ENCODE results near the gene TENT5A. TPM values are rescaled to one million over a fixed set of nuclear protein-coding genes. Genes with fewer than 3 reads are reported as not detected.

TENT5A gene
- total and polyA plus RNA-seq, 2 donors (not counting 3 experiments of a cell fraction or from before 2014, with no cell fraction given): 0.26 to 1.2 TPM

DNA sequence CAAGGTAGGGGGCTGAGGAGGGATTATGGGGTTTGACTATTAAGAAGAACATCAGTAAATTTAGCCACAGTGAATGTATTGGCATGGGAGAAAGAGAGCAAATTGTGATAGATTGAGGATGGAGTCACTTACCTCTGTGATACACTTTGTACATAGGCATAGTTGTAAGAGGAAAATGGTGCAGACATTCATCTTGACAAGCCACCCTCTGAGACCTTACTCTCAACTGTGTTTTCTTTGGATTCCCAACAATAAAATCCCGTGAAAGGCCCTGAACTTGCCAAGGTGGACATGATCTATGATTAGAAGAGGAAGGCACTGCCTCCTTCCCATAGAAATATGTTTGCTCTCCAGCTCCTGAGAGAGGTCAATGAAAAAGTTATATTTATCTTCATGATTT lies 18.6 kb upstream of the TENT5A start:
- CTCF ChIA-PET: no interaction called here
- no peaks in the 10 kb centered on the region for H3K9me1 ChIP-seq (replicated peaks; ENCODE audit: control insufficient read depth, extremely low read depth, insufficient read depth, low read length)

More for the DNA sequence above, 18.6 kb upstream of the TENT5A start:
- peaks cover 12% of the 10 kb centered on the region for H3K4me1 ChIP-seq (ENCODE audit: control insufficient read depth, extremely low read depth, insufficient read depth, low read length)
- dilution Hi-C loops (cut with MboI; ENCODE audit: extremely low pct_ligation_motif_present, low sequenced_read_pairs): no loop called here
- H3K27me3 ChIP-seq (ENCODE audit: control insufficient read depth in 2 of 2, insufficient read depth in 2 of 2, low read length in 2 of 2): peaks cover 13 to 27% of the 10 kb centered on the region in 2 experiments
- H3K4me2 ChIP-seq (ENCODE audit: insufficient read depth, low read length): no peak overlapping the region
- POLR2A ChIA-PET: no interaction called here
- H3K27ac ChIP-seq (ENCODE audit: insufficient read depth, low read depth, low read length): no peak overlapping the region
- no peaks in the 10 kb centered on the region for H3K36me3 ChIP-seq (ENCODE audit: control insufficient read depth in 2 of 2, extremely low read depth in 1 of 2, insufficient read depth in 2 of 2, low read length in 2 of 2)
- DNase-seq (ENCODE audit: low read depth, low spot score) (no peak), FAIRE-seq (no peak)
- intact Hi-C loops (cut with micrococcal nuclease): no loop called here
- no peak overlapping the region for H3K4me3 ChIP-seq (replicated peaks in 1 of 3; ENCODE audit: insufficient read depth in 1 of 3, low read depth in 1 of 3, low read length in 3 of 3)
- H2AFZ ChIP-seq (ENCODE audit: low read depth, low read length): no peak overlapping the region
- no TSS peak for BruUV-seq (replicated peaks)
- H3K9me3 ChIP-seq (replicated peaks; ENCODE audit: control insufficient read depth, insufficient read depth, low read length): no peaks in the 10 kb centered on the region
- H4K20me1 ChIP-seq (replicated peaks; ENCODE audit: control insufficient read depth, extremely low read depth, insufficient read depth, low read length): no peaks in the 10 kb centered on the region
- no peaks in the 10 kb centered on the region for H3K79me2 ChIP-seq (ENCODE audit: control insufficient read depth, insufficient read depth, low read length)
- TF ChIP-seq, protein P1, sequence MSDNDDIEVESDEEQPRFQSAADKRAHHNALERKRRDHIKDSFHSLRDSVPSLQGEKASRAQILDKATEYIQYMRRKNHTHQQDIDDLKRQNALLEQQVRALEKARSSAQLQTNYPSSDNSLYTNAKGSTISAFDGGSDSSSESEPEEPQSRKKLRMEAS (IDR thresholded peaks at IDR 0.05; ENCODE audit: insufficient read depth, insufficient read length): no peak
- no peak for TF ChIP-seq GATA2 (IDR thresholded peaks at IDR 0.05; ENCODE audit: insufficient read depth, insufficient read length, low read depth, low read length)
- TF ChIP-seq JUN (IDR thresholded peaks at IDR 0.05; ENCODE audit: borderline replicate concordance, insufficient read depth, insufficient read length, low read depth): no peak
- TF ChIP-seq POLR2A (IDR thresholded peaks at IDR 0.05; ENCODE audit: low read depth, low read length): no peak
- TF ChIP-seq POLR2AphosphoS5 (IDR thresholded peaks at IDR 0.05; ENCODE audit: insufficient read depth, low read depth, low read length): no peak
- TF ChIP-seq, protein P2, sequence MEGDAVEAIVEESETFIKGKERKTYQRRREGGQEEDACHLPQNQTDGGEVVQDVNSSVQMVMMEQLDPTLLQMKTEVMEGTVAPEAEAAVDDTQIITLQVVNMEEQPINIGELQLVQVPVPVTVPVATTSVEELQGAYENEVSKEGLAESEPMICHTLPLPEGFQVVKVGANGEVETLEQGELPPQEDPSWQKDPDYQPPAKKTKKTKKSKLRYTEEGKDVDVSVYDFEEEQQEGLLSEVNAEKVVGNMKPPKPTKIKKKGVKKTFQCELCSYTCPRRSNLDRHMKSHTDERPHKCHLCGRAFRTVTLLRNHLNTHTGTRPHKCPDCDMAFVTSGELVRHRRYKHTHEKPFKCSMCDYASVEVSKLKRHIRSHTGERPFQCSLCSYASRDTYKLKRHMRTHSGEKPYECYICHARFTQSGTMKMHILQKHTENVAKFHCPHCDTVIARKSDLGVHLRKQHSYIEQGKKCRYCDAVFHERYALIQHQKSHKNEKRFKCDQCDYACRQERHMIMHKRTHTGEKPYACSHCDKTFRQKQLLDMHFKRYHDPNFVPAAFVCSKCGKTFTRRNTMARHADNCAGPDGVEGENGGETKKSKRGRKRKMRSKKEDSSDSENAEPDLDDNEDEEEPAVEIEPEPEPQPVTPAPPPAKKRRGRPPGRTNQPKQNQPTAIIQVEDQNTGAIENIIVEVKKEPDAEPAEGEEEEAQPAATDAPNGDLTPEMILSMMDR (IDR thresholded peaks at IDR 0.05; ENCODE audit: extremely low read depth in 1 of 2, insufficient read depth in 1 of 2, low read depth in 1 of 2, low read length in 2 of 2): no peak
- no peak for TF ChIP-seq EZH2 (IDR thresholded peaks at IDR 0.05; ENCODE audit: borderline replicate concordance, low read depth, low read length, severe bottlenecking)
- no peak for TF ChIP-seq MYC (IDR thresholded peaks at IDR 0.05; ENCODE audit: low read depth, low read length)
- no peak for TF ChIP-seq FOS (IDR thresholded peaks at IDR 0.05; ENCODE audit: borderline replicate concordance, insufficient read depth, low read length)
- no peak overlapping the region for H3K9ac ChIP-seq (replicated peaks; ENCODE audit: extremely low read depth, insufficient read depth, low read length)
